ENCODE results near the gene UBASH3A. TPM values are rescaled to one million over a fixed set of nuclear protein-coding genes. Genes with fewer than 3 reads are reported as not detected.

Gene UBASH3A
- total RNA-seq, 1 donor from 2014 or later, result 86.0 TPM

GRCh38 chr21:42377211-42377950, 26.3 kb upstream of the UBASH3A start:
- intact Hi-C loops (cut with micrococcal nuclease), result no loop called here
- no peak overlapping the region for H3K4me3 Mint-ChIP-seq (ENCODE audit: low read depth)
- H3K36me3 Mint-ChIP-seq (ENCODE audit: low read depth), result peaks cover 55% of the 10 kb centered on the region
- no peak overlapping the region for H3K27ac Mint-ChIP-seq
- DNase-seq (ENCODE audit: low spot score), result no peak
- peaks cover 33% of the 10 kb centered on the region for H3K4me1 Mint-ChIP-seq (ENCODE audit: low read depth)
- no peaks in the 10 kb centered on the region for H3K27me3 Mint-ChIP-seq (ENCODE audit: low read depth)
- peaks cover 11% of the 10 kb centered on the region for H3K9me3 Mint-ChIP-seq

GRCh38 chr21:42377951-42378340, 25.8 kb upstream of the UBASH3A start:
- no peak for DNase-seq (ENCODE audit: low spot score)
- Mint-ChIP-seq H3K27ac (no peak overlapping the region), H3K4me3 (ENCODE audit: low read depth) (no peak overlapping the region), H3K36me3 (ENCODE audit: low read depth) (peaks cover 55% of the 10 kb centered on the region), H3K4me1 (ENCODE audit: low read depth) (peaks cover 30% of the 10 kb centered on the region), H3K27me3 (ENCODE audit: low read depth) (no peaks in the 10 kb centered on the region), H3K9me3 (peaks cover 16% of the 10 kb centered on the region)
- intact Hi-C loops (cut with micrococcal nuclease), result no loop called here

DNA sequence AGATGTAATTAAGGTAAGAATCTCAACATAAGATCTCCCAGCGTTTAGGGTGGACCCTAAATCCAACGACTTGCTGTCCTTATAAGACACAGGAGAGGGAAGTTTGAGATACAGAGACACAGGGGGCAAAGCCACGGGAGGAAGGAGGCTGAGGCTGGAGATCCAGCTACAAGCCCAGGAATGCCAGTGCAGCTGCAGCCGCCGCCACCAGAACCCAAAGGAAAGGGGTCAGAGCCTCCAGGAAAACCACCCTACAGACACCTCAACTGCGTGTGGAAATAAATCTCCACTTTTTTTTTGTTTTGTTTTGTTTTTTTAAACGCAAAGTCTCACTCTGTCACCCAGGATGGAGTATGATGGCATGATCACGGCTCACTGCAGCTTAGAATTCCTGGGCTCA, 25.3 kb upstream of the UBASH3A start:
- DNase-seq (ENCODE audit: low spot score), result no peak
- Mint-ChIP-seq H3K27me3 (ENCODE audit: low read depth) (no peaks in the 10 kb centered on the region), H3K36me3 (ENCODE audit: low read depth) (peaks cover 54% of the 10 kb centered on the region), H3K27ac (no peak overlapping the region), H3K4me1 (ENCODE audit: low read depth) (peaks cover 25% of the 10 kb centered on the region), H3K4me3 (ENCODE audit: low read depth) (no peak overlapping the region), H3K9me3 (peaks cover 16% of the 10 kb centered on the region)
- intact Hi-C loops (cut with micrococcal nuclease), result no loop called here

DNA sequence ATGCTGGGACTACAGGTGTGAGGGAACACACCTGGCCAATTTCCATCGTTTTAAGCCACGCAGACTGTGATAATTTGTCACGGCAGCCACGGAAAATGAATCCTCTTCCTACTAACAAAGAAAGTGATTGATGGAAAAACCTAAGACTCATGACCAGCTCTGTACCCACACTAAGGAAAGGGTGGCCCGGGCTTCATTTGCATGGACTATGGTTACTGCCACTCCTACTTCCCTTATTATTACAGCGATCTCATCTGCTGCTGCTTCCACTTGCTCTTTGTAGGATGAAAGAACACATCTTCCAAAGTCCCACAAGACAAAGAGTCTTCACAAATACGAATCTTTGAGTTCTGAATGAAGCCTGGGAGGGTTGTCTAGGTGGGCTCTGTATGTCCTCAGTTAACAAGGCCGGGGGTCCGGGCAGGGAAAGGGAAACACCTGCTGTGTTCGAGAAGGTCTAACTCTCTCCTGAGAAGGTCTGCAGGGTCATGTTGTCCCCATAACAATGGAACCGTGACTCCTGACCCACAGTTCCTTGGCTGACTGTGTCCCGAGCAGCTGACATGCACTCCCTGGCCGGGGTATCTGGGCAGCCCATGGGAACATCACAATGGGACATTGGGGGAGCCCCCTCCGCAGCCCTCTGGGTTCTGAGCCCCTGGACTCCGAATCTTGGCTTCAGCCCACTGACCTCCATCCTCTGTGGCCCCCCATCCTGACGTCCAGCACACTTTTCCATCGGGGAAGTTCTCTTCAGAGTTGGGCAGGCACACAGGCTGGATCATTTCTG, 24.1 kb upstream of the UBASH3A start:
- Mint-ChIP-seq H3K36me3 (ENCODE audit: low read depth) (peaks cover 62% of the 10 kb centered on the region), H3K9me3 (peaks cover 16% of the 10 kb centered on the region), H3K4me1 (ENCODE audit: low read depth) (peaks cover 15% of the 10 kb centered on the region), H3K27me3 (ENCODE audit: low read depth) (no peaks in the 10 kb centered on the region), H3K4me3 (ENCODE audit: low read depth) (no peak overlapping the region), H3K27ac (no peak overlapping the region)
- intact Hi-C loops (cut with micrococcal nuclease), result no loop called here
- DNase-seq (ENCODE audit: low spot score), result no peak

DNA sequence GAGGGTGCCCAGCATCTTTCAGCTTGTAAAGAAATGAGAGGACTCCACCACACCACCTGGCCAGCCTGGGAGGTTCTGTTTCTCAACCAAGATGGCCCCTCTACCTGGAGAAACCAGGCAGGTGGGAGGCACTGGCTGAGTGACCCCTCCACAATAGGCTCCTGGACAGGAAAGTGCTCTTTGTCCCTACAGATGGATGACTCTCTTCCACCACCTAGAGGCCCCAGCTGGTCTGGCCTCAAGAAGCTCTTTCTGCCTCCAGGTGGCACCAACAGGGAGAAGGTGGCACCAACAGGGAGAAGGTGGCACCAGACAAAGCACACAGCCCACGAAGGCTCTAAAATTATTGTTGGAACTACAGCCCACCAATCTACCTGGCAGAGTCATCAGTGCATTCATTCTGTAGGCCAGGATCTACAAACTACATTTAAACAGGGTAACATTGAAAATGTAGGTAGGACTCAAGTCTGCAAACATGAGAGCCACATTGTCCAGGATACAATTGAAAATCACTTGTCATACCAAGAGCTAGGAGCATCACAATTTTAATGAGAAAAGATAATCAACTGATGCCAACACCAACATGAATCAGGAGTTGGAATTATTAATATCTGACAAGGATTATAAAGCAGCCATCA, 22.2 kb upstream of the UBASH3A start:
- intact Hi-C loops (cut with micrococcal nuclease), result no loop called here

GRCh38 chr21:42382915-42383314, 20.8 kb upstream of the UBASH3A start:
- DNase-seq (ENCODE audit: low spot score), result no peak
- peaks cover 19% of the 10 kb centered on the region for H3K9me3 Mint-ChIP-seq
- no peak overlapping the region for H3K27ac Mint-ChIP-seq
- intact Hi-C loops (cut with micrococcal nuclease), result no loop called here
- H3K4me1 Mint-ChIP-seq (ENCODE audit: low read depth), result peaks cover 25% of the 10 kb centered on the region
- H3K4me3 Mint-ChIP-seq (ENCODE audit: low read depth), result no peak overlapping the region
- no peaks in the 10 kb centered on the region for H3K27me3 Mint-ChIP-seq (ENCODE audit: low read depth)
- peaks cover 81% of the 10 kb centered on the region for H3K36me3 Mint-ChIP-seq (ENCODE audit: low read depth)

More for the DNA sequence above, 22.2 kb upstream of the UBASH3A start:
- Mint-ChIP-seq H3K4me1 (ENCODE audit: low read depth) (peaks cover 14% of the 10 kb centered on the region), H3K36me3 (ENCODE audit: low read depth) (peaks cover 74% of the 10 kb centered on the region), H3K4me3 (ENCODE audit: low read depth) (no peak overlapping the region), H3K27me3 (ENCODE audit: low read depth) (no peaks in the 10 kb centered on the region), H3K9me3 (peaks cover 19% of the 10 kb centered on the region), H3K27ac (no peak overlapping the region)
- DNase-seq (ENCODE audit: low spot score), result no peak

GRCh38 chr21:42383331-42383730, 20.4 kb upstream of the UBASH3A start:
- DNase-seq (ENCODE audit: low spot score), result no peak
- H3K4me3 Mint-ChIP-seq (ENCODE audit: low read depth), result no peak overlapping the region
- intact Hi-C loops (cut with micrococcal nuclease), result no loop called here
- peaks cover 19% of the 10 kb centered on the region for H3K9me3 Mint-ChIP-seq
- peaks cover 83% of the 10 kb centered on the region for H3K36me3 Mint-ChIP-seq (ENCODE audit: low read depth)
- no peak overlapping the region for H3K27ac Mint-ChIP-seq
- peaks cover 28% of the 10 kb centered on the region for H3K4me1 Mint-ChIP-seq (ENCODE audit: low read depth)
- no peaks in the 10 kb centered on the region for H3K27me3 Mint-ChIP-seq (ENCODE audit: low read depth)

DNA sequence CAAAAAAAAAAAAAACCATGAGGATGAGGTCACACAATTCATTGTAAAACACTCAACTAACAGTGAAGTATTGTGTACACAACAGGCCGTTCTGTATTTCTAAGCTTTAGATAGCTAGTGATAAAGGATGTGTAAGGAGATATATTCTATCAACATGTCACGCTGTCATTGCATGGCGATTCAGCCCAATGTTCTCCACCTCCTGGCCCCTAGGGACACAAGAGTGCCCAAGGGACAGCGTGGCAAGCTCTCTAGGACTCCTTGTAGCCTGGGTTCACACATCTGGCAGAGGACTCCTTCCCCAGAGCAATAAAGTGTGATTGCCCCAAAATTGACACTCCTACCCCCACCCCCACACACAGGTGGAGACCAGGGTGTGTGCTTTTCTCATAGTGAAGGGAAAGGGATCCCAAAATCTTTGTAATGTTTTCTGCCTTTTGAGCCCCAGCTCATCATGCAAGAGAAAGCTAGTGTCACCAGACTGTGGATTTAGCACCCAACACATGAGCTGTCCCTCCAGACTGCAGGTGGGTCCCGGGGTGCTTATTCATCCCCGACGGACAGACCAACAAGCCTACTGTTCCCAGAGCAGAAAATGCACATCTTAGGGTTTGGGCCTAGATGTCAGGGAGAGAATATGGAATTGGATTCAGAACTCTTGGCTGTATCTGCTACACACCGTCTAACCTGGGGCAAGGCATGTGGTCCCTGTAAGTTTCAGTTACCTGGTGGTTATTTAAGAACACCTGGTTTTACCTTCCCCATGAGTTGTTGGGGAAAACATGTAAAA, 19.4 kb upstream of the UBASH3A start:
- peaks cover 19% of the 10 kb centered on the region for H3K9me3 Mint-ChIP-seq
- peaks cover 38% of the 10 kb centered on the region for H3K4me1 Mint-ChIP-seq (ENCODE audit: low read depth)
- H3K27ac Mint-ChIP-seq, result no peak overlapping the region
- intact Hi-C loops (cut with micrococcal nuclease), result no loop called here
- H3K27me3 Mint-ChIP-seq (ENCODE audit: low read depth), result no peaks in the 10 kb centered on the region
- no peak overlapping the region for H3K4me3 Mint-ChIP-seq (ENCODE audit: low read depth)
- DNase-seq (ENCODE audit: low spot score), result no peak
- H3K36me3 Mint-ChIP-seq (ENCODE audit: low read depth), result peaks cover 90% of the 10 kb centered on the region

- peaks cover 44% of the 10 kb centered on the region for H3K4me1 Mint-ChIP-seq (ENCODE audit: low read depth)
- H3K4me3 Mint-ChIP-seq (ENCODE audit: low read depth), result no peak overlapping the region
- H3K36me3 Mint-ChIP-seq (ENCODE audit: low read depth), result peaks cover 89% of the 10 kb centered on the region
- no peak overlapping the region for H3K27ac Mint-ChIP-seq
- no peaks in the 10 kb centered on the region for H3K27me3 Mint-ChIP-seq (ENCODE audit: low read depth)
- intact Hi-C loops (cut with micrococcal nuclease), result no loop called here
- no peak for DNase-seq (ENCODE audit: low spot score)
- peaks cover 19% of the 10 kb centered on the region for H3K9me3 Mint-ChIP-seq
Measured at GRCh38 chr21:42384989-42385388, 18.7 kb upstream of the UBASH3A start.

DNA sequence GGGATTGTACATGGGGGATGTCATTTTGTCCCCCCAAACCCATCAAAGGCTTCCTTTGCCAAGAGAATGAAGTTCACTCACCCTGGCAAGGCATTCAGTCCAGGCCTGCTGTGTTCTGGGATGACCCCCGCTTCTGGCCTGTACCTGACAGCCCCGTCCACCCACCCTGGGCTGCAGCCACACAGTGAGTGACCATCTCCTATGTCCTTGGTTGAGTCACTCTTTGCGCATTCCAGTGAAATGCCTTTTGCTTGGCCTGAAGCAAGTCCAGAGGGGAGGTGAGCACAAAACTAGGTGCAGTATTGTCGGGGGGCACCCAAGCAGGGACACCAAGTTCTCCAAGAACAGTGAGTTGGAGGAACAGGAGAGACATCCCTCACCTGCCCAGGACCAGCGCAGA, 18.1 kb upstream of the UBASH3A start:
- no peaks in the 10 kb centered on the region for H3K27me3 Mint-ChIP-seq (ENCODE audit: low read depth)
- H3K36me3 Mint-ChIP-seq (ENCODE audit: low read depth), result peaks cover 92% of the 10 kb centered on the region
- no peak overlapping the region for H3K4me3 Mint-ChIP-seq (ENCODE audit: low read depth)
- no peak overlapping the region for H3K27ac Mint-ChIP-seq
- intact Hi-C loops (cut with micrococcal nuclease), result no loop called here
- DNase-seq (ENCODE audit: low spot score), result no peak
- H3K4me1 Mint-ChIP-seq (ENCODE audit: low read depth), result peaks cover 50% of the 10 kb centered on the region
- peaks cover 19% of the 10 kb centered on the region for H3K9me3 Mint-ChIP-seq

GRCh38 chr21:42386034-42386591, 17.6 kb upstream of the UBASH3A start:
- Mint-ChIP-seq H3K36me3 (ENCODE audit: low read depth) (peaks cover 92% of the 10 kb centered on the region), H3K4me1 (ENCODE audit: low read depth) (peaks cover 55% of the 10 kb centered on the region), H3K27ac (no peak overlapping the region)

GRCh38 chr21:42387164-42387563, 16.5 kb upstream of the UBASH3A start:
- DNase-seq (ENCODE audit: low spot score), result no peak
- peaks cover 10% of the 10 kb centered on the region for H3K9me3 Mint-ChIP-seq
- peak overlapping the region; percentile 40 for H3K27ac Mint-ChIP-seq
- intact Hi-C loops (cut with micrococcal nuclease), result no loop called here
- H3K4me1 Mint-ChIP-seq (ENCODE audit: low read depth), result peaks cover 60% of the 10 kb centered on the region
- H3K36me3 Mint-ChIP-seq (ENCODE audit: low read depth), result peaks cover 90% of the 10 kb centered on the region
- no peaks in the 10 kb centered on the region for H3K27me3 Mint-ChIP-seq (ENCODE audit: low read depth)
- no peak overlapping the region for H3K4me3 Mint-ChIP-seq (ENCODE audit: low read depth)

More at GRCh38 chr21:42386034-42386591, 17.6 kb upstream of the UBASH3A start:
- no peak for DNase-seq (ENCODE audit: low spot score)
- Mint-ChIP-seq H3K9me3 (peaks cover 19% of the 10 kb centered on the region), H3K27me3 (ENCODE audit: low read depth) (no peaks in the 10 kb centered on the region), H3K4me3 (ENCODE audit: low read depth) (no peak overlapping the region)
- intact Hi-C loops (cut with micrococcal nuclease), result no loop called here

Data from activated T-helper 2 cell treated with anti-CD3 and anti-CD28 coated beads, Interferon-gamma antibody, Interleukin-2, Interleukin-4, amounts not matched to agents 10 μg/mL and 5 μg/mL and 100 μg/mL, durations not matched to agents 14 hours and 24 hours and 36 hours (primary cell).